Measurements from ENCODE around the gene RTF1. TPM values are rescaled to one million over a fixed set of nuclear protein-coding genes. Genes with fewer than 3 reads are reported as not detected.

Gene RTF1
- polyA plus RNA-seq, 3 donors: 11.2 to 19.1 (median 15.0) TPM

- Histone ChIP-seq H3K36me3 (replicated peaks in 1 of 2; ENCODE audit: control insufficient read depth in 1 of 2, insufficient read depth in 2 of 2, low read length in 2 of 2) (peaks cover 19 to 32% of the 10 kb centered on the region in 2 donors), H3K4me3 (replicated peaks in 1 of 3; ENCODE audit: low read depth in 2 of 3, low read length in 3 of 3) (no peak overlapping the region), H3K9me3 (replicated peaks in 1 of 2; ENCODE audit: control insufficient read depth in 1 of 2, insufficient read depth in 1 of 2, low read length in 2 of 2) (no peaks in the 10 kb centered on the region), H3K79me2 (ENCODE audit: insufficient read depth, low read length) (no peaks in the 10 kb centered on the region), H3K9ac (ENCODE audit: insufficient read depth, low read length, poor library complexity, severe bottlenecking) (no peak overlapping the region), H3K4me2 (replicated peaks; ENCODE audit: extremely low read depth, low read length, poor library complexity, severe bottlenecking) (no peak overlapping the region), H4K20me1 (ENCODE audit: insufficient read depth, low read length) (no peaks in the 10 kb centered on the region), H3K4me1 (ENCODE audit: control insufficient read depth in 1 of 2, insufficient read depth in 2 of 2, low read length in 2 of 2) (peaks cover 7 to 9% of the 10 kb centered on the region in 2 donors), H3K27me3 (ENCODE audit: control insufficient read depth in 2 of 2, insufficient read depth in 2 of 2, low read length in 2 of 2) (no peaks in the 10 kb centered on the region), H3K27ac (ENCODE audit: low read depth in 1 of 2, low read length in 2 of 2) (no peak overlapping the region), H2AFZ (ENCODE audit: insufficient read depth, low read depth, low read length, poor library complexity, severe bottlenecking) (no peak overlapping the region)
- no peak for DNase-seq
- Mint-ChIP-seq H3K27ac (peak overlapping the region in 1 of 7 donors; percentile 22), H3K4me1 (peaks cover 15% of the 10 kb centered on the region), H3K9me3 (peaks cover 0 to 5% (median 0%) of the 10 kb centered on the region in 7 donors), H3K27me3 (ENCODE audit: low read depth in 3 of 3) (peaks cover 0 to 2% (median 0%) of the 10 kb centered on the region in 3 donors), H3K36me3 (peaks cover 25 to 55% of the 10 kb centered on the region in 2 donors), H3K4me3 (no peak overlapping the region)
- intact Hi-C loops (cut with micrococcal nuclease): no loop called here
- TF ChIP-seq CTCF (IDR thresholded peaks at IDR 0.05): no peak
- WGBS (ENCODE audit: insufficient coverage): no CpG with 5 or more reads among the region's 4 CpGs
These were observed 22.0 kb upstream of the RTF1 start for GRCh38 chr15:41394924-41395323.

GRCh38 chr15:41396111-41396510 lies 20.8 kb upstream of the RTF1 start:
- DNase-seq: no peak
- H3K27ac ChIP-seq (ENCODE audit: low read depth in 1 of 2, low read length in 2 of 2): peak overlapping the region in 1 of 2 donors; percentile 61
- Mint-ChIP-seq H3K4me1 (peaks cover 15% of the 10 kb centered on the region), H3K9me3 (peaks cover 0 to 5% (median 0%) of the 10 kb centered on the region in 7 donors), H3K4me3 (peak overlapping the region in 1 of 2 donors; percentile 35), H3K27ac (peak overlapping the region in 2 of 7 donors; percentile 12 to 61), H3K27me3 (ENCODE audit: low read depth in 3 of 3) (no peaks in the 10 kb centered on the region), H3K36me3 (peaks cover 25 to 55% of the 10 kb centered on the region in 2 donors)
- peaks cover 8 to 9% of the 10 kb centered on the region in 2 donors for H3K4me1 ChIP-seq (ENCODE audit: control insufficient read depth in 1 of 2, insufficient read depth in 2 of 2, low read length in 2 of 2)
- no peaks in the 10 kb centered on the region for H3K27me3 ChIP-seq (ENCODE audit: control insufficient read depth in 2 of 2, insufficient read depth in 2 of 2, low read length in 2 of 2)
- H2AFZ ChIP-seq (ENCODE audit: insufficient read depth, low read depth, low read length, poor library complexity, severe bottlenecking): no peak overlapping the region
- no peak for TF ChIP-seq CTCF (IDR thresholded peaks at IDR 0.05)
- H3K79me2 ChIP-seq (ENCODE audit: insufficient read depth, low read length): peaks cover 5% of the 10 kb centered on the region
- intact Hi-C loops (cut with micrococcal nuclease): no loop called here
- no peak overlapping the region for H3K9ac ChIP-seq (ENCODE audit: insufficient read depth, low read length, poor library complexity, severe bottlenecking)
- 50% methylated on average over 2 of the region's 3 CpGs for WGBS (ENCODE audit: insufficient coverage)
- H4K20me1 ChIP-seq (ENCODE audit: insufficient read depth, low read length): no peaks in the 10 kb centered on the region
- H3K9me3 ChIP-seq (replicated peaks in 1 of 2; ENCODE audit: control insufficient read depth in 1 of 2, insufficient read depth in 1 of 2, low read length in 2 of 2): no peaks in the 10 kb centered on the region
- peak overlapping the region; percentile 9 for H3K4me2 ChIP-seq (replicated peaks; ENCODE audit: extremely low read depth, low read length, poor library complexity, severe bottlenecking)
- peaks cover 19 to 32% of the 10 kb centered on the region in 2 donors for H3K36me3 ChIP-seq (replicated peaks in 1 of 2; ENCODE audit: control insufficient read depth in 1 of 2, insufficient read depth in 2 of 2, low read length in 2 of 2)
- H3K4me3 ChIP-seq (replicated peaks in 1 of 3; ENCODE audit: low read depth in 2 of 3, low read length in 3 of 3): no peak overlapping the region

Measured in CD14-positive monocyte (primary cell).